OCI-LY7 (cell line): Measurements from ENCODE around the gene DPF3.

Experiments used
- CTCF ChIP-seq: fragments of 200-600 bp; sonication (generic); conservative IDR thresholded peaks from 2 replicates; pipeline ENCODE4 v1.5.1; 2014; ENCODE audit warnings: mild to moderate bottlenecking, antibody characterized with exemption, low read length, moderate library complexity, mixed read lengths
- EZH2phosphoT487 ChIP-seq: fragments of 200-600 bp; sonication (generic); IDR thresholded peaks from 2 replicates; pipeline ENCODE4 v1.6.1; 2018; ENCODE audit warnings: low read depth, borderline replicate concordance, mild to moderate bottlenecking, mixed run types, antibody characterized with exemption, low read length, moderate library complexity, mixed read lengths

GRCh38 chr14:72884386-72884785 is 9.5 kb downstream of the DPF3 start:
- no peak for TF ChIP-seq CTCF
- no peak for TF ChIP-seq EZH2phosphoT487
